22Rv1 (cell line): ENCODE data around the gene NBAS.

Experiments
- ZFX ChIP-seq: fragments of 450-650 bp; IDR thresholded peaks from 2 replicates; pipeline ENCODE4 v1.6.1; 2017; ENCODE audit warnings: antibody characterized with exemption, borderline replicate concordance
- TF ChIP-seq, protein P1 (sequence below): fragments of 450-650 bp; IDR thresholded peaks from 2 replicates; pipeline ENCODE4 v1.5.1; 2017; ENCODE audit warnings: mild to moderate bottlenecking

DNA sequence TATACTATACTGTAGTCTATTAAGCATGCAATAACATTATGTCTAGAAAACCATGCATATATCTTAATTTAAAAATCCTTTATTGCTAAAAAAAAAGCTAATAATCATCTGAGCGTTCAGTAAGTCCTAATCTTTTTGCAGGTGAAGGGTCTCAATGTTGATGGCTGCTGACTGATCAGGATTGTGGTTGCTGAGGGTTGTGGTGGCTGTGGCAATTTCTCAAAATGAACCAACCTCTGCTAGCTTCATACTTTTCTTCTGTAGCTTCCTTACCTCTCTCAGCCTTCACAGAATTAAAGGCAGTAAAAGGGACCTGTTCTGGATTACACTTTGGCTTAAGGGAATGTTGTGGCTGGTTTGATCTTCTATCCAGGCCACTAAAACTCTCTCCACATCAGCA lies 235.8 kb downstream of the NBAS start:
- TF ChIP-seq, protein P1, sequence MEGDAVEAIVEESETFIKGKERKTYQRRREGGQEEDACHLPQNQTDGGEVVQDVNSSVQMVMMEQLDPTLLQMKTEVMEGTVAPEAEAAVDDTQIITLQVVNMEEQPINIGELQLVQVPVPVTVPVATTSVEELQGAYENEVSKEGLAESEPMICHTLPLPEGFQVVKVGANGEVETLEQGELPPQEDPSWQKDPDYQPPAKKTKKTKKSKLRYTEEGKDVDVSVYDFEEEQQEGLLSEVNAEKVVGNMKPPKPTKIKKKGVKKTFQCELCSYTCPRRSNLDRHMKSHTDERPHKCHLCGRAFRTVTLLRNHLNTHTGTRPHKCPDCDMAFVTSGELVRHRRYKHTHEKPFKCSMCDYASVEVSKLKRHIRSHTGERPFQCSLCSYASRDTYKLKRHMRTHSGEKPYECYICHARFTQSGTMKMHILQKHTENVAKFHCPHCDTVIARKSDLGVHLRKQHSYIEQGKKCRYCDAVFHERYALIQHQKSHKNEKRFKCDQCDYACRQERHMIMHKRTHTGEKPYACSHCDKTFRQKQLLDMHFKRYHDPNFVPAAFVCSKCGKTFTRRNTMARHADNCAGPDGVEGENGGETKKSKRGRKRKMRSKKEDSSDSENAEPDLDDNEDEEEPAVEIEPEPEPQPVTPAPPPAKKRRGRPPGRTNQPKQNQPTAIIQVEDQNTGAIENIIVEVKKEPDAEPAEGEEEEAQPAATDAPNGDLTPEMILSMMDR, result no peak
- no peak for TF ChIP-seq ZFX
